Activated CD8-positive, alpha-beta T cell treated with anti-CD3 and anti-CD28 coated beads, Interleukin-2, amount 10 ng/mL, durations not matched to agents 7 days and 5 days (primary cell): ENCODE results near the gene SLC25A19. TPM values are rescaled to one million over a fixed set of nuclear protein-coding genes. Genes with fewer than 3 reads are reported as not detected.

Source experiments
- ATAC-seq: fragments of 150-1000 bp; cut with Tn5 transposase; one replicate; pipeline ENCODE4 v1.10.0; 2021; ENCODE audit warnings: moderate library complexity
- CTCF ChIA-PET: fragments of 350-600 bp; sonication (Branson Sonifier 250); formaldehyde crosslinking; loops from one replicate; lab custom pipeline; 2021; ENCODE audit warnings: antibody characterized with exemption; lab: Charles Lee
- POLR2A ChIA-PET: fragments of 350-600 bp; sonication (Branson Sonifier 250); formaldehyde crosslinking; loops from one replicate; lab custom pipeline; 2021; ENCODE audit warnings: antibody characterized with exemption; lab: Charles Lee
- DNase-seq: peaks from one replicate; pipeline ENCODE4 v3.0.0-alpha.2; 2020
- H3K27ac Mint-ChIP-seq: one replicate; pipeline ENCODE4 v1.8.0; 2021; ENCODE audit warnings: mild to moderate bottlenecking, mixed read lengths
- H3K27me3 Mint-ChIP-seq: one replicate; pipeline ENCODE4 v1.8.0; 2021; ENCODE audit warnings: low read depth, mixed read lengths
- H3K36me3 Mint-ChIP-seq: one replicate; pipeline ENCODE4 v1.8.0; 2021; ENCODE audit warnings: low read depth, mixed read lengths
- H3K4me1 Mint-ChIP-seq: one replicate; pipeline ENCODE4 v1.8.0; 2021; ENCODE audit warnings: low read depth, mixed read lengths
- H3K4me3 Mint-ChIP-seq: one replicate; pipeline ENCODE4 v1.8.0; 2021; ENCODE audit warnings: mild to moderate bottlenecking, mixed read lengths
- H3K9me3 Mint-ChIP-seq: one replicate; pipeline ENCODE4 v1.8.0; 2022; ENCODE audit warnings: mixed read lengths; ENCODE audit not compliant: insufficient read depth
- total RNA-seq, 2 experiments: library from RNA; stranded (reverse); gene quantifications; one replicate each; pipeline ENCODE4 v1.2.3, GENCODE V29; 2021

SLC25A19 gene
- total RNA-seq, 2 experiments from 2014 or later: 41.1 to 43.6 TPM

GRCh38 chr17:75319904-75320691 lies 30.9 kb upstream of the SLC25A19 start:
- Mint-ChIP-seq H3K4me3 (no peak overlapping the region), H3K9me3 (no peaks in the 10 kb centered on the region), H3K36me3 (peaks cover 47% of the 10 kb centered on the region), H3K27me3 (no peaks in the 10 kb centered on the region), H3K27ac (peak overlapping the region; percentile 57), H3K4me1 (peaks cover 28% of the 10 kb centered on the region)
- no peak for ATAC-seq
- POLR2A ChIA-PET: interaction anchor here (0.5 to 1.3 kb wide), 2 partner anchors 30 to 49 kb away, joined by 3 to 4 read pairs; partner anchors contain the start of gene MIF4GD
- no peak for DNase-seq
- CTCF ChIA-PET: interaction anchor here (0.6 to 5.7 kb wide), 8 partner anchors 24 to 92 kb away, joined by 3 to 69 read pairs (median 4); partner anchors contain the start of genes GRB2 and SLC25A19

- Mint-ChIP-seq H3K4me3 (no peak overlapping the region), H3K9me3 (no peaks in the 10 kb centered on the region), H3K36me3 (peaks cover 40% of the 10 kb centered on the region), H3K4me1 (peaks cover 29% of the 10 kb centered on the region), H3K27me3 (no peaks in the 10 kb centered on the region), H3K27ac (no peak overlapping the region)
- POLR2A ChIA-PET: no interaction called here
- ATAC-seq: no peak
- no peak for DNase-seq
- CTCF ChIA-PET: interaction anchor here (1.2 kb wide), 1 partner anchor 94 kb away, joined by 3 read pairs; no protein-coding TSS in a partner anchor
Measured at GRCh38 chr17:75318615-75319222, 29.5 kb upstream of the SLC25A19 start.

- DNase-seq (no peak), ATAC-seq (no peak)
- Mint-ChIP-seq H3K27me3 (no peaks in the 10 kb centered on the region), H3K36me3 (peaks cover 36% of the 10 kb centered on the region), H3K4me3 (no peak overlapping the region), H3K4me1 (peaks cover 25% of the 10 kb centered on the region), H3K27ac (peak overlapping the region; percentile 25), H3K9me3 (no peaks in the 10 kb centered on the region)
- ChIA-PET POLR2A (no interaction called here), CTCF (no interaction called here)
Measured at GRCh38 chr17:75318211-75318610, 29.0 kb upstream of the SLC25A19 start.

GRCh38 chr17:75317671-75318070 lies 28.4 kb upstream of the SLC25A19 start:
- DNase-seq: no peak
- Mint-ChIP-seq H3K27me3 (no peaks in the 10 kb centered on the region), H3K4me3 (no peak overlapping the region), H3K36me3 (peaks cover 34% of the 10 kb centered on the region), H3K9me3 (no peaks in the 10 kb centered on the region), H3K27ac (peak overlapping the region; percentile 12), H3K4me1 (peaks cover 25% of the 10 kb centered on the region)
- ChIA-PET POLR2A (interaction anchor here (1.0 kb wide), 1 partner anchor 88 kb away, joined by 4 read pairs; no protein-coding TSS in a partner anchor), CTCF (interaction anchor here (2.3 kb wide), 1 partner anchor 28 kb away, joined by 9 read pairs; the partner anchor contains the start of gene SLC25A19)
- no peak for ATAC-seq

GRCh38 chr17:75316253-75316652 lies 27.0 kb upstream of the SLC25A19 start:
- peaks cover 26% of the 10 kb centered on the region for H3K36me3 Mint-ChIP-seq
- ChIA-PET CTCF (interaction anchor here (1.1 to 2.3 kb wide), 5 partner anchors 27 to 107 kb away, joined by 3 to 9 read pairs (median 4); partner anchors contain the start of genes MIF4GD and SLC25A19), POLR2A (interaction anchor here (0.9 to 1.1 kb wide), 2 partner anchors 8 to 97 kb away, joined by 3 read pairs; no protein-coding TSS in a partner anchor)
- no peaks in the 10 kb centered on the region for H3K27me3 Mint-ChIP-seq
- peaks cover 30% of the 10 kb centered on the region for H3K4me1 Mint-ChIP-seq
- no peak for DNase-seq
- no peaks in the 10 kb centered on the region for H3K9me3 Mint-ChIP-seq
- H3K27ac Mint-ChIP-seq: peak overlapping the region; percentile 61
- H3K4me3 Mint-ChIP-seq: no peak overlapping the region
- ATAC-seq: peak; percentile 12

- ATAC-seq: peak; percentile 9
- ChIA-PET CTCF (interaction anchor here (1.1 to 2.3 kb wide), 4 partner anchors 26 to 108 kb away, joined by 3 to 9 read pairs (median 6); partner anchors contain the start of genes MIF4GD and SLC25A19), POLR2A (interaction anchor here (0.9 to 1.1 kb wide), 2 partner anchors 8 to 97 kb away, joined by 3 read pairs; no protein-coding TSS in a partner anchor)
- no peaks in the 10 kb centered on the region for H3K27me3 Mint-ChIP-seq
- no peaks in the 10 kb centered on the region for H3K9me3 Mint-ChIP-seq
- peaks cover 22% of the 10 kb centered on the region for H3K36me3 Mint-ChIP-seq
- DNase-seq: no peak
- peaks cover 30% of the 10 kb centered on the region for H3K4me1 Mint-ChIP-seq
- H3K27ac Mint-ChIP-seq: peak overlapping the region; percentile 61
- H3K4me3 Mint-ChIP-seq: no peak overlapping the region
Measured at GRCh38 chr17:75315541-75316243, 26.5 kb upstream of the SLC25A19 start.

- Mint-ChIP-seq H3K4me3 (no peak overlapping the region), H3K4me1 (peaks cover 30% of the 10 kb centered on the region), H3K9me3 (no peaks in the 10 kb centered on the region), H3K27me3 (no peaks in the 10 kb centered on the region), H3K36me3 (peaks cover 12% of the 10 kb centered on the region), H3K27ac (peak overlapping the region; percentile 1)
- DNase-seq: no peak
- CTCF ChIA-PET: interaction anchor here (1.1 to 1.3 kb wide), 2 partner anchors 7 to 9 kb away, joined by 3 to 5 read pairs; no protein-coding TSS in a partner anchor
- no peak for ATAC-seq
- POLR2A ChIA-PET: no interaction called here
Measured at GRCh38 chr17:75313941-75314551, 24.8 kb upstream of the SLC25A19 start.

GRCh38 chr17:75308732-75309629 lies 19.7 kb upstream of the SLC25A19 start:
- H3K9me3 Mint-ChIP-seq: no peaks in the 10 kb centered on the region
- peaks cover 9% of the 10 kb centered on the region for H3K4me1 Mint-ChIP-seq
- H3K27me3 Mint-ChIP-seq: no peaks in the 10 kb centered on the region
- DNase-seq (no peak), ATAC-seq (no peak)
- ChIA-PET POLR2A (interaction anchor here (1.2 kb wide), 1 partner anchor 7 kb away, joined by 3 read pairs; no protein-coding TSS in a partner anchor), CTCF (interaction anchor here (2.1 to 3.2 kb wide), 2 partner anchors 13 to 103 kb away, joined by 6 to 13 read pairs; no protein-coding TSS in a partner anchor)
- H3K4me3 Mint-ChIP-seq: no peak overlapping the region
- no peaks in the 10 kb centered on the region for H3K36me3 Mint-ChIP-seq
- no peak overlapping the region for H3K27ac Mint-ChIP-seq

- ChIA-PET CTCF (interaction anchor here (2.1 to 3.2 kb wide), 2 partner anchors 14 to 104 kb away, joined by 6 to 13 read pairs; no protein-coding TSS in a partner anchor), POLR2A (interaction anchor here (1.2 kb wide), 1 partner anchor 8 kb away, joined by 3 read pairs; no protein-coding TSS in a partner anchor)
- Mint-ChIP-seq H3K4me1 (peaks cover 7% of the 10 kb centered on the region), H3K36me3 (no peaks in the 10 kb centered on the region), H3K27me3 (no peaks in the 10 kb centered on the region), H3K27ac (peak overlapping the region; percentile 7), H3K4me3 (no peak overlapping the region), H3K9me3 (no peaks in the 10 kb centered on the region)
- ATAC-seq: no peak
- no peak for DNase-seq
Measured at GRCh38 chr17:75307957-75308731, 18.9 kb upstream of the SLC25A19 start.
